CD14-positive monocyte (primary cell): ENCODE measurements around the gene GALNT15. TPM values are rescaled to one million over a fixed set of nuclear protein-coding genes. Genes with fewer than 3 reads are reported as not detected.

ENCODE experiments used
- DNase-seq, 3 donors: peaks; one replicate each; pipeline ENCODE4 v3.0.0-alpha.2; 2011 to 2022
- H2AFZ ChIP-seq: 2 replicates; pipeline ENCODE4 v1.6.0; 2012; ENCODE audit warnings: mild to moderate bottlenecking, low read depth, low read length, inconsistent platforms; ENCODE audit not compliant: insufficient read depth, poor library complexity, severe bottlenecking
- H3K27ac ChIP-seq, 2 donors: 1 replicate in 1 of 2; 2 replicates in 1 of 2; pipeline ENCODE4 v1.5.1; 2012 to 2013; ENCODE audit warnings: low read length in 2 of 2, control low read depth in 1 of 2, inconsistent platforms in 1 of 2, low read depth in 1 of 2, mild to moderate bottlenecking in 1 of 2
- H3K27me3 ChIP-seq, 2 donors: one replicate each; pipeline versions ENCODE4 v1.6.0 to v1.6.1; 2011 to 2013; ENCODE audit warnings: low read length in 2 of 2; ENCODE audit not compliant: control insufficient read depth in 2 of 2, insufficient read depth in 2 of 2
- H3K36me3 ChIP-seq, 2 donors: replicated peaks in 1 of 2; 1 replicate in 1 of 2; 2 replicates in 1 of 2; pipeline versions ENCODE4 v1.5.1 to v1.6.1; 2012 to 2013; ENCODE audit warnings: low read length in 2 of 2, control low read depth in 1 of 2, inconsistent platforms in 1 of 2, mild to moderate bottlenecking in 1 of 2; ENCODE audit not compliant: insufficient read depth in 2 of 2, control insufficient read depth in 1 of 2
- H3K4me1 ChIP-seq, 2 donors: 1 replicate in 1 of 2; 2 replicates in 1 of 2; pipeline versions ENCODE4 v1.5.1 to v1.6.1; 2012 to 2013; ENCODE audit warnings: low read length in 2 of 2, control low read depth in 1 of 2, inconsistent platforms in 1 of 2, mild to moderate bottlenecking in 1 of 2, moderate library complexity in 1 of 2; ENCODE audit not compliant: insufficient read depth in 2 of 2, control insufficient read depth in 1 of 2
- H3K4me2 ChIP-seq: replicated peaks from 2 replicates; pipeline ENCODE3; 2012; ENCODE audit warnings: low read length, moderate library complexity, mild to moderate bottlenecking; ENCODE audit not compliant: poor library complexity, severe bottlenecking; ENCODE audit errors: extremely low read depth
- H3K4me3 ChIP-seq, 3 experiments: fragments of 200-600 bp in 1 of 3; sonication (generic) in 1 of 3; replicated peaks in 1 of 3; 1 replicate in 2 of 3; 2 replicates in 1 of 3; pipeline ENCODE4 v1.5.1; 2011 to 2013; ENCODE audit warnings: low read length in 3 of 3, mild to moderate bottlenecking in 3 of 3, control low read depth in 2 of 3, low read depth in 2 of 3, inconsistent platforms in 1 of 3, moderate library complexity in 1 of 3
- H3K79me2 ChIP-seq: 2 replicates; pipeline ENCODE4 v1.6.0; 2012; ENCODE audit warnings: mild to moderate bottlenecking, control low read depth, inconsistent platforms, low read length, moderate library complexity; ENCODE audit not compliant: insufficient read depth
- H3K9ac ChIP-seq: 2 replicates; pipeline ENCODE4 v1.6.0; 2017; ENCODE audit warnings: low read length, mild to moderate bottlenecking; ENCODE audit not compliant: insufficient read depth, poor library complexity, severe bottlenecking
- H3K9me3 ChIP-seq, 2 donors: replicated peaks in 1 of 2; 1 replicate in 1 of 2; 2 replicates in 1 of 2; pipeline versions ENCODE4 v1.5.1 to v1.6.1; 2012 to 2013; ENCODE audit warnings: low read length in 2 of 2, control low read depth in 1 of 2; ENCODE audit not compliant: control insufficient read depth in 1 of 2, insufficient read depth in 1 of 2
- H4K20me1 ChIP-seq: 2 replicates; pipeline ENCODE4 v1.6.0; 2012; ENCODE audit warnings: mild to moderate bottlenecking, low read length, control low read depth, moderate library complexity; ENCODE audit not compliant: insufficient read depth
- H3K27ac Mint-ChIP-seq, 7 donors: one replicate each; pipeline ENCODE4 v1.8.0; 2020; ENCODE audit warnings: mild to moderate bottlenecking in 7 of 7, mixed read lengths in 7 of 7, moderate library complexity in 6 of 7, inconsistent platforms in 2 of 7
- H3K27me3 Mint-ChIP-seq, 3 donors: one replicate each; pipeline ENCODE4 v1.8.0; 2021 to 2022; ENCODE audit warnings: low read depth in 3 of 3, mild to moderate bottlenecking in 3 of 3, mixed read lengths in 3 of 3, moderate library complexity in 3 of 3, inconsistent platforms in 1 of 3
- H3K36me3 Mint-ChIP-seq, 2 donors: one replicate each; pipeline ENCODE4 v1.8.0; 2020; ENCODE audit warnings: mixed read lengths in 2 of 2, inconsistent platforms in 1 of 2, mild to moderate bottlenecking in 1 of 2
- H3K4me1 Mint-ChIP-seq: one replicate; pipeline ENCODE4 v1.8.0; 2020; ENCODE audit warnings: mild to moderate bottlenecking, mixed read lengths
- H3K4me3 Mint-ChIP-seq, 2 donors: one replicate each; pipeline ENCODE4 v1.8.0; 2020; ENCODE audit warnings: mild to moderate bottlenecking in 2 of 2, mixed read lengths in 2 of 2, moderate library complexity in 1 of 2
- H3K9me3 Mint-ChIP-seq, 7 donors: one replicate each; pipeline ENCODE4 v1.8.0; 2020 to 2022; ENCODE audit warnings: mixed read lengths in 7 of 7, mild to moderate bottlenecking in 6 of 7, moderate library complexity in 6 of 7, inconsistent platforms in 2 of 7
- CTCF ChIP-seq: fragments of 200-600 bp; IDR thresholded peaks from one replicate; pipeline ENCODE4 v1.8.0; 2022; ENCODE audit warnings: antibody characterized with exemption, mild to moderate bottlenecking
- WGBS: methylation state at CpG from one replicate; pipeline ENCODE4 v1.1.5; 2013; ENCODE audit warnings: missing lambda C conversion rate; ENCODE audit not compliant: insufficient coverage; 5-methylcytosine and 5-hydroxymethylcytosine counted together
- intact Hi-C, 2 donors: fragments of 100-400 bp; cut with micrococcal nuclease; formaldehyde crosslinking; loops; one replicate each; pipeline versions ENCODE4 v1.15.0 to v1.15.1; 2023
- polyA plus RNA-seq, 3 donors: library from polyadenylated mRNA; depleted of rRNA in 1 of 3; unstranded in 2 of 3; stranded (reverse) in 1 of 3; fragments of 300-500 nt in 2 of 3; fragments of >200 nt in 1 of 3; fragmentation: Illumina TruSeq in 2 of 3; gene quantifications; 1 replicate in 2 of 3; 2 replicates in 1 of 3; pipeline ENCODE4 v1.2.3, GENCODE V29; 2012 to 2021

The GALNT15 gene
- polyA plus RNA-seq, 3 donors = not detected

- no peak for DNase-seq
- TF ChIP-seq CTCF = no peak
- H2AFZ ChIP-seq = no peak overlapping the region
These were observed 34.2 kb upstream of the GALNT15 start for GRCh38 chr3:16140116-16140893.

GRCh38 chr3:16140894-16141285, 33.6 kb upstream of the GALNT15 start:
- Histone ChIP-seq H3K4me1 (no peaks in the 10 kb centered on the region), H3K9ac (no peak overlapping the region), H2AFZ (no peak overlapping the region), H3K27me3 (no peaks in the 10 kb centered on the region), H3K79me2 (no peaks in the 10 kb centered on the region), H3K9me3 (peaks cover 0 to 27% of the 10 kb centered on the region in 2 donors), H3K4me3 (no peak overlapping the region), H3K27ac (no peak overlapping the region), H3K36me3 (no peaks in the 10 kb centered on the region), H3K4me2 (no peak overlapping the region), H4K20me1 (no peaks in the 10 kb centered on the region)
- peaks cover 9 to 42% (median 27%) of the 10 kb centered on the region in 7 donors for H3K9me3 Mint-ChIP-seq
- TF ChIP-seq CTCF = no peak
- DNase-seq = no peak
- H3K27me3 Mint-ChIP-seq = peaks cover 0 to 7% (median 2%) of the 10 kb centered on the region in 3 donors
- WGBS = no CpG with 5 or more reads among the region's 2 CpGs
- no peak overlapping the region for H3K27ac Mint-ChIP-seq
- H3K4me1 Mint-ChIP-seq = no peaks in the 10 kb centered on the region
- intact Hi-C loops = no loop called here
- no peak overlapping the region for H3K4me3 Mint-ChIP-seq
- no peaks in the 10 kb centered on the region for H3K36me3 Mint-ChIP-seq

More at GRCh38 chr3:16140116-16140893, 34.2 kb upstream of the GALNT15 start:
- Histone ChIP-seq H4K20me1 (no peaks in the 10 kb centered on the region), H3K79me2 (no peaks in the 10 kb centered on the region), H3K4me2 (no peak overlapping the region), H3K27ac (no peak overlapping the region), H3K4me1 (no peaks in the 10 kb centered on the region), H3K4me3 (no peak overlapping the region), H3K9me3 (peaks cover 0 to 27% of the 10 kb centered on the region in 2 donors), H3K9ac (no peak overlapping the region), H3K27me3 (no peaks in the 10 kb centered on the region), H3K36me3 (no peaks in the 10 kb centered on the region)
- no peak overlapping the region for H3K4me3 Mint-ChIP-seq
- intact Hi-C loops = no loop called here
- peaks cover 5 to 39% (median 27%) of the 10 kb centered on the region in 7 donors for H3K9me3 Mint-ChIP-seq
- no peaks in the 10 kb centered on the region for H3K4me1 Mint-ChIP-seq
- peaks cover 0 to 5% (median 2%) of the 10 kb centered on the region in 3 donors for H3K27me3 Mint-ChIP-seq
- WGBS = 97% methylated on average over 5 of the region's 6 CpGs
- no peak overlapping the region for H3K27ac Mint-ChIP-seq
- no peaks in the 10 kb centered on the region for H3K36me3 Mint-ChIP-seq
